GM21390 (cell line): ENCODE results near the gene SSBP3.

Source experiments
- ATAC-seq: cut with Tn5 transposase; IDR thresholded peaks from one replicate; pipeline ENCODE4 v1.9.1; 2021; ENCODE audit not compliant: unreplicated experiment

Gene SSBP3

GRCh38 chr1:54335011-54335754, 71.0 kb downstream of the SSBP3 start:
- ATAC-seq = no peak

GRCh38 chr1:54332781-54333585, 73.2 kb downstream of the SSBP3 start:
- ATAC-seq = no peak

GRCh38 chr1:54331843-54332463, 74.2 kb downstream of the SSBP3 start:
- no peak for ATAC-seq

GRCh38 chr1:54331091-54331772, 75.0 kb downstream of the SSBP3 start:
- ATAC-seq = no peak

GRCh38 chr1:54329312-54330003, 76.7 kb downstream of the SSBP3 start:
- no peak for ATAC-seq

GRCh38 chr1:54328066-54328636, 78.0 kb downstream of the SSBP3 start:
- no peak for ATAC-seq

- ATAC-seq = no peak
These were observed 78.7 kb downstream of the SSBP3 start for GRCh38 chr1:54327386-54328065.

- ATAC-seq = no peak
These were observed 79.4 kb downstream of the SSBP3 start for GRCh38 chr1:54326543-54327385.

- no peak for ATAC-seq
These were observed 80.3 kb downstream of the SSBP3 start for GRCh38 chr1:54325703-54326461.

- ATAC-seq = no peak
These were observed 80.9 kb downstream of the SSBP3 start for GRCh38 chr1:54325284-54325683.

- no peak for ATAC-seq
These were observed 81.7 kb downstream of the SSBP3 start for GRCh38 chr1:54324251-54325140.

GRCh38 chr1:54323921-54324250, 82.3 kb downstream of the SSBP3 start:
- no peak for ATAC-seq

GRCh38 chr1:54323324-54323739, 82.9 kb downstream of the SSBP3 start:
- no peak for ATAC-seq

- ATAC-seq = no peak
These were observed 87.9 kb downstream of the SSBP3 start for GRCh38 chr1:54318246-54318814.

- ATAC-seq = no peak
These were observed 89.1 kb downstream of the SSBP3 start for GRCh38 chr1:54317084-54317483.

GRCh38 chr1:54315099-54315498, 91.1 kb downstream of the SSBP3 start:
- no peak for ATAC-seq

GRCh38 chr1:54314696-54315095, 91.5 kb downstream of the SSBP3 start:
- ATAC-seq = no peak
